HFFc6 (cell line): ENCODE results near the gene GALNT2. TPM values are rescaled to one million over a fixed set of nuclear protein-coding genes. Genes with fewer than 3 reads are reported as not detected.
A peak's percentile ranks its signal among the peaks of the same experiment; 100 is the strongest.

Experiments
- DNase-seq: peaks from one replicate; pipeline ENCODE4 v3.0.0-alpha.2; 2018
- H3K27ac Mint-ChIP-seq: 2 replicates; pipeline ENCODE4 v1.8.0; 2020; ENCODE audit warnings: mild to moderate bottlenecking, mixed read lengths
- H3K27me3 Mint-ChIP-seq: 2 replicates; pipeline ENCODE4 v1.8.0; 2021; ENCODE audit warnings: mild to moderate bottlenecking, moderate library complexity, mixed read lengths; ENCODE audit not compliant: insufficient read depth
- H3K36me3 Mint-ChIP-seq: 2 replicates; pipeline ENCODE4 v1.8.0; 2021; ENCODE audit warnings: low read depth, mixed read lengths
- H3K4me1 Mint-ChIP-seq: 2 replicates; pipeline ENCODE4 v1.8.0; 2020; ENCODE audit warnings: low read depth, mixed read lengths
- H3K4me3 Mint-ChIP-seq: 2 replicates; pipeline ENCODE4 v1.8.0; 2020; ENCODE audit warnings: mild to moderate bottlenecking, moderate library complexity, mixed read lengths
- H3K9me3 Mint-ChIP-seq: 2 replicates; pipeline ENCODE4 v1.8.0; 2020; ENCODE audit warnings: mild to moderate bottlenecking, mixed read lengths
- total RNA-seq, 6 experiments: library from RNA; stranded (reverse); fragmentation: NEBNext Ultra II Directional; extraction: Animal tissue kit (Norgen Biotek cat#: 25700); gene quantifications; 2 replicates in 1 of 6; 3 replicates in 5 of 6; pipeline ENCODE4 v1.2.3, GENCODE V29; 2021
- TF ChIP-seq, protein P1 (sequence below): fragments of 200-600 bp; sonication (generic); IDR thresholded peaks from 2 replicates; pipeline ENCODE4 v1.5.0; 2021; ENCODE audit warnings: antibody characterized with exemption, mild to moderate bottlenecking

Gene GALNT2
- total RNA-seq, 6 experiments from 2014 or later = 174 to 194 (median 181) TPM

DNA sequence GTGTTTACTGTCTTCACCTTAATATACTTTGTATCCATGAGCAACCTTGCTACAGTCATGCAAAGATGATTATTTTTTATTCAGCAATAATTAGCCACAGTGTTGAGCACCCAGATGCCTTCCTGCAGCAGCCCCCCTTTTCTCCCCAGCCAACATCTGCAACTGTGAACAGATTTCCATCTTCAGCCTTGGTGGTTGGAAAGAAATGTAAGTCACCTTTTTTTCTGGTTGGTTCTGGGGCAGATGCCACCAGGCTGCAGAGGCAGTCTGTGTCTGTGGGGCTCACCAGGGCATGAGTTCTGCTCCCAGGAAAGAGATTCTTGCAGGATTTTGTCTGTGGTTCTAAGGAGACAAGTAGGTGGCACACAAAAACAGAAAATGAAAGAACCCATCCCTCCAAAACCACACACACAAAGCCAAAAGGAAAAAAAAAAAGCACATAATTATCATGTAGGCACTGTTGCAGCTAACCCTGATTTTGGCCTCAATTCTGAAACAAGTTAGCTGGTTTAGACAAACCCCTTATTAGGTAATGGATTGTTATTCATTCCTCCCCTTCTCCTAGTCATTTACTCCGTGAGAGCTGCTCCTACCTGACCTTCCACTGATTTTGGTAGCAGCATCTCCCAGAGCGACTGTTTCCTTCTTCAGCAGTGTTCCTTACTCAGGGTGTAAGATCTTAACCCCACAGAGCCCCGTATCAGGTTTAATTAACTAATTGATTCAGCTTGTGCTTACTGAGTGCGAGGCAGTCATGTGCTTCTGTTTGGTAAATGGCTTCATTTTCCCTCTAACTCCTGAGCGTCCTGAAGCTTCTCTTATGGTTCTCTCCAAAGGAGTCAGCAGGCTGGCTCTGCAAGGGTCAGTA lies 36.5 kb downstream of the GALNT2 start:
- no peak for DNase-seq
- Mint-ChIP-seq H3K4me3 (peak overlapping the region; percentile 82), H3K4me1 (peaks cover 76% of the 10 kb centered on the region), H3K9me3 (no peaks in the 10 kb centered on the region), H3K27me3 (no peaks in the 10 kb centered on the region), H3K27ac (peak overlapping the region; percentile 95), H3K36me3 (peaks cover 14% of the 10 kb centered on the region)
- TF ChIP-seq, protein P1, sequence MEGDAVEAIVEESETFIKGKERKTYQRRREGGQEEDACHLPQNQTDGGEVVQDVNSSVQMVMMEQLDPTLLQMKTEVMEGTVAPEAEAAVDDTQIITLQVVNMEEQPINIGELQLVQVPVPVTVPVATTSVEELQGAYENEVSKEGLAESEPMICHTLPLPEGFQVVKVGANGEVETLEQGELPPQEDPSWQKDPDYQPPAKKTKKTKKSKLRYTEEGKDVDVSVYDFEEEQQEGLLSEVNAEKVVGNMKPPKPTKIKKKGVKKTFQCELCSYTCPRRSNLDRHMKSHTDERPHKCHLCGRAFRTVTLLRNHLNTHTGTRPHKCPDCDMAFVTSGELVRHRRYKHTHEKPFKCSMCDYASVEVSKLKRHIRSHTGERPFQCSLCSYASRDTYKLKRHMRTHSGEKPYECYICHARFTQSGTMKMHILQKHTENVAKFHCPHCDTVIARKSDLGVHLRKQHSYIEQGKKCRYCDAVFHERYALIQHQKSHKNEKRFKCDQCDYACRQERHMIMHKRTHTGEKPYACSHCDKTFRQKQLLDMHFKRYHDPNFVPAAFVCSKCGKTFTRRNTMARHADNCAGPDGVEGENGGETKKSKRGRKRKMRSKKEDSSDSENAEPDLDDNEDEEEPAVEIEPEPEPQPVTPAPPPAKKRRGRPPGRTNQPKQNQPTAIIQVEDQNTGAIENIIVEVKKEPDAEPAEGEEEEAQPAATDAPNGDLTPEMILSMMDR = no peak

DNA sequence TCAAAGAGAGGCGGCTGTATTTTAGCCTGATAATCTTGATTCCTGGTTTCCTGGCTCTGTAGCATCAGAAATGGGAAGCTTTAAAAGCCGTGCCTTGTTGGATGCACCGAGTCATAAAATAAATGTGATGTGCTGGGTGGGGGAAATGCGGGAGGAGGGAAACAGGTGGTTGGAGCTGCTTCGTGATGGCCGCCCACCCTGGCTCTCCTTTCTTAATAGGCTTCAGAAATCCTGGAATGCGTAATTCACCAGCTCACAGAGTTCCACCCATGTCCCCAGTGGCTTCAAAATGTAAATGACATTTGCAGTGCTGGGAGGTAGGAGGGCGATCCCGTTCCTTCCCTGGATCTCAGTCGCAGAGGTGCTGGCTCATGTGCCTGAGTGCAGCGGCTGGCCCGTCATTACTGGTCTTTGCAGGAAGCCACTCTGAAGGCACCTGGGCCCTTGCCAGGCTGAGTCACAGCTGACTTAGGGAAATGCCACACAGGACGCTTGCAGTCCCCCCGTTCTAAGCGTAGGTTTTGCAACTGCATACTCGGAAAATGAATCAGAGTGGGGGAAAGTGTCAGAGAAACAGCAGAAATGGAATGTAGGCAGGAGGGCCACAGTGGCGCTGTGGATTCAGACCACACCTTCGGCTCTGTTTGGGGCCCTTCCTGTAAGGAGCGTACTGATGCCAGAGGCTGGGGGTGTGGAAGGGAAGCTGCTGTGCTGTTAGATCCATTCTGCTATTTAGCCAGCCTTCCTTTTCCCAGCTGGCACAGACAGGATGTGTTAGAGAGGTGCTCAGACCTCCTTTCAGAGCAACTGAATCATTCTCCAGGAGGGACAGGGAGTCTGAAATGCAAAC lies 37.6 kb downstream of the GALNT2 start:
- Mint-ChIP-seq H3K4me3 (peak overlapping the region; percentile 82), H3K27ac (peak overlapping the region; percentile 95), H3K36me3 (peaks cover 16% of the 10 kb centered on the region), H3K27me3 (no peaks in the 10 kb centered on the region), H3K4me1 (peaks cover 79% of the 10 kb centered on the region), H3K9me3 (no peaks in the 10 kb centered on the region)
- peak; percentile 99 for DNase-seq
- TF ChIP-seq, protein P1 = peak; percentile 28

DNA sequence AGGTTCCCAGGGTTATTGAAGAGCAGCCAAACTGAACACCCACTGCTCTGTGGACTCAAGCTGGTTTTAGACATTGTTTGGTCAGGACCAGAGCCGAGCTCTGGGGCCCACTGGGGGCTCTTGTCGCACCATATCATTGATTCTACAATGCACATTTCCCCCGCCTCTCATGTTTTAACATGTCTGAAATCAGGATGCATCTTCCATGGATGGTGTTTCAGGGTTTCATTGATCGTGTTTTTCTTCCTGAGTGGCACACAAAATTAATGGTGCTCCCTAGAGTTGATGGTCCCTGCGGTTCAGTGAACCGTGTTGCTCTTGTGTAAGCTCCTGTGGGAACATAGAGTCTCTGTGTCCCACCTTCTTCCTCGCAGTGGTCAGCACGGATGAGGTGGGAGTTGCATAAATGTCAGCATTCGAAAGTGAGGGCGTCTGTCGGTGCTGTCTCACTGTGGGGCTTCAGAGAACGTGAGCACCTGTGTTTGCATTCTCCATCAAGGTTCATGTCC lies 38.3 kb downstream of the GALNT2 start:
- Mint-ChIP-seq H3K4me1 (peaks cover 85% of the 10 kb centered on the region), H3K4me3 (peak overlapping the region; percentile 82), H3K27ac (peak overlapping the region; percentile 95), H3K9me3 (no peaks in the 10 kb centered on the region), H3K36me3 (peaks cover 16% of the 10 kb centered on the region), H3K27me3 (no peaks in the 10 kb centered on the region; the same call in 1 of the 2 replicates)
- no peak for DNase-seq
- TF ChIP-seq, protein P1 = no peak

DNA sequence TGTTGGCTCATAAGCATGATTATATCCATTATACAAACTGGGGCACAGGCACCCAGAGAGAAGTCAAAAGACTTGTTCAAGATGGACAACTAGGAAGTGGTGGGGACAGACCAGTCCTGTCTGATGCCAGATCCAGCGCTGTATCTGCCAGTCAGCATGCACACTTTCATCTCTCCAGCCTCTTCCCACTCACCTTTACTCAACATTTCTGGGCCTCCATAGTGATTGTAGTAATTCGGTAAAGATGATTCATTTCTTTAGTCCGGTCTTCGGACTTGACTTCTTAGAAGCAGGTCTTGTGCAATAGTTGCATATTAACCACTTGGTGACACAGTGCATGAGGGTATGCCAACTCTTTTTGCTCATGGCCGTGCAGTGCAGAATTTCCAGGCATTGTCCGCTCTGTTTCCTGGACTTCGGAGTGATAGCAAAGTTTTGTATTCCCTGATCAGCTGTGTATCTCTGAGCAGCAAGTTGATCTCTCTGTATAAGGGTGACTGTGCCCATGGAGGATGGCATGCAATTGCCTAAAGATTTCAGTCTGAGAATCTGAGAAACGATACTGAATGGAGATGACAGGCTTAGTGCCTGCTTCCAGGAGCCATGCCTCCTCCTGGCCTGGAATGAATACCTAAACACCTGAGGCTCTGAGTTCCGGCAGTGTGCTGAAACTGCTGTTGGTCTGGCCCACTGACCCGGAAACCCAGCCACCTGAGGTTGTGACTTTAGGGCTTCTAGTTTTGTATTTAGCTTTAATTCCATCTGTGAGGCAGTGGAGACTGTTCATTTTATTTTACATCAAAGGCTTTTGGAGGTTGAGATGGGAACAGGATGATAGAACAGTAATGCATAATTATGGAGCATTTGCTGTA lies 39.0 kb downstream of the GALNT2 start:
- peak; percentile 82 for DNase-seq
- no peaks in the 10 kb centered on the region for H3K9me3 Mint-ChIP-seq
- H3K27ac Mint-ChIP-seq = peak overlapping the region; percentile 95
- H3K36me3 Mint-ChIP-seq = peaks cover 16% of the 10 kb centered on the region
- H3K27me3 Mint-ChIP-seq = no peaks in the 10 kb centered on the region; the same call in 1 of the 2 replicates
- peaks cover 89% of the 10 kb centered on the region for H3K4me1 Mint-ChIP-seq
- TF ChIP-seq, protein P1 = no peak
- peak overlapping the region; percentile 82 for H3K4me3 Mint-ChIP-seq

DNA sequence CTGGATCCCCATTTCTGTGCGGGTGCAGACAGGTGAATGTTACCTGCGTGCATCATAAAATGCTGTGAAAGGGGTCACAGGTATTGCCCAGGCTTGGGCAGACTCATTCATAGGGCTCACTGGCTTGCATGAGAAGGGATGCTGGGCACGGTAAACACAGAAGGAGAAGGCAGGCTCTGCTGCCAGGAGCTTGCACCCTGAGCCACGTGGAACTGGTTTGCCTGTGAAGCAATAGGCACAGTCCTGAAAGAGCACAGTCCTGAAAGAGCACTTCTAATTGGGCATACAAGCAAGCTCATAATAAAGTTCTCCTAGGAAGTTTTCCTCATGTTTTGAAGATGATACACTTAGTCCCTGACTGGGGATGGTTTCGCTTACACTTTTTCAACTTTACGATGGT lies 40.9 kb downstream of the GALNT2 start:
- TF ChIP-seq, protein P1 = no peak
- no peak for DNase-seq
- no peak overlapping the region for H3K27ac Mint-ChIP-seq
- H3K4me3 Mint-ChIP-seq = no peak overlapping the region
- peaks cover 16% of the 10 kb centered on the region for H3K36me3 Mint-ChIP-seq
- peaks cover 87% of the 10 kb centered on the region for H3K4me1 Mint-ChIP-seq
- H3K9me3 Mint-ChIP-seq = no peaks in the 10 kb centered on the region
- H3K27me3 Mint-ChIP-seq = no peaks in the 10 kb centered on the region; the same call in 1 of the 2 replicates
